NT2/D1 (cell line): ENCODE results near the gene CFD.
"Not testable (repeated sequence)": the region's sequence is repeated elsewhere in the genome, so short reads cannot be mapped to it uniquely, and the experiment has no call there.

Experiments used
- DNase-seq: peaks from one replicate; pipeline ENCODE4 v3.0.0-alpha.2; 2011; ENCODE audit warnings: low read depth, low spot score
- H3K27me3 ChIP-seq: 2 replicates; pipeline ENCODE4 v1.6.0; 2011; ENCODE audit warnings: mild to moderate bottlenecking; ENCODE audit not compliant: insufficient read length, insufficient read depth
- H3K36me3 ChIP-seq: 2 replicates; pipeline ENCODE4 v1.6.1; 2011; ENCODE audit warnings: mild to moderate bottlenecking, low read length, mixed read lengths; ENCODE audit not compliant: insufficient read depth, insufficient read length
- H3K4me1 ChIP-seq: 2 replicates; pipeline ENCODE4 v1.5.1; 2011; ENCODE audit not compliant: insufficient read depth, insufficient read length
- H3K4me3 ChIP-seq: 2 replicates; pipeline ENCODE4 v1.5.1; 2011; ENCODE audit warnings: low read depth; ENCODE audit not compliant: insufficient read length
- H3K9ac ChIP-seq: 2 replicates; pipeline ENCODE4 v1.6.0; 2011; ENCODE audit warnings: low read depth; ENCODE audit not compliant: insufficient read length
- H3K9me3 ChIP-seq: 2 replicates; pipeline ENCODE4 v1.5.1; 2011; ENCODE audit warnings: mild to moderate bottlenecking, low read length; ENCODE audit not compliant: insufficient read depth
- SUZ12 ChIP-seq: IDR thresholded peaks from 2 replicates; pipeline ENCODE4 v1.6.1; 2011; ENCODE audit not compliant: insufficient read length, insufficient read depth; ENCODE audit errors: extremely low read depth
- YY1 ChIP-seq: IDR thresholded peaks from 2 replicates; pipeline ENCODE4 v1.6.1; 2011; ENCODE audit not compliant: insufficient read length, insufficient read depth
- ZNF274 ChIP-seq: IDR thresholded peaks from 2 replicates; pipeline ENCODE4 v1.6.1; 2011; ENCODE audit warnings: mild to moderate bottlenecking, low read depth, low read length

CFD gene

GRCh38 chr19:887072-887471, 27.6 kb downstream of the CFD start:
- H3K9ac ChIP-seq = no peak overlapping the region
- H3K9me3 ChIP-seq = no peaks in the 10 kb centered on the region
- H3K4me1 ChIP-seq = peaks cover 7% of the 10 kb centered on the region
- no peak overlapping the region for H3K4me3 ChIP-seq
- H3K36me3 ChIP-seq = peaks cover 87% of the 10 kb centered on the region
- H3K27me3 ChIP-seq = no peaks in the 10 kb centered on the region
- TF ChIP-seq ZNF274 = no peak
- TF ChIP-seq SUZ12 = no peak
- TF ChIP-seq YY1 = no peak
- DNase-seq = no peak

DNA sequence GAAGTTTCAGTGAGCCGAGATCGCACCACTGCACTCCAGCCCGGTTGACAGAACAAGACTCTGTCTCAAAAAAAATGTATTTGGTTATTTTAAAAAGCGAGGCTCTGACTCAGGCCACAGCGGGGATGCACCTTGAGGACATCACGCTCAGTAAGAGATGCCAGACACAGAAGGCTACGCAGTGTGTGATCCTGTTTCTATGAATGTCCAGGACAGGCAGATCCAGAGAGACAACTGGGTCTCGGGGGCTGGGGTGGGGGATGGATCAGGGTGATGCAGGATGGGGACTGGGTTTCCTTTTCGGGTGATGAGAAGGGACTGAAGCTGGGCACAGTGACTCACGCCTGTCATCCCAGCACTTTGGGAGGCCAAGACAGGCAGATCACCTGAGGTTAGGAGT, 28.1 kb downstream of the CFD start:
- H3K36me3 ChIP-seq = peaks cover 82% of the 10 kb centered on the region
- H3K9me3 ChIP-seq = no peaks in the 10 kb centered on the region
- H3K4me3 ChIP-seq = no peak overlapping the region
- DNase-seq = no peak
- TF ChIP-seq ZNF274 (no peak), YY1 (no peak), SUZ12 (no peak)
- H3K9ac ChIP-seq = no peak overlapping the region
- no peaks in the 10 kb centered on the region for H3K27me3 ChIP-seq
- peaks cover 7% of the 10 kb centered on the region for H3K4me1 ChIP-seq

GRCh38 chr19:888581-889385, 29.3 kb downstream of the CFD start:
- TF ChIP-seq YY1 = no peak
- no peak for TF ChIP-seq SUZ12
- no peak for TF ChIP-seq ZNF274
- peak overlapping the region; percentile 64 for H3K9ac ChIP-seq
- H3K4me3 ChIP-seq = no peak overlapping the region
- peaks cover 70% of the 10 kb centered on the region for H3K36me3 ChIP-seq
- no peaks in the 10 kb centered on the region for H3K27me3 ChIP-seq
- peaks cover 7% of the 10 kb centered on the region for H3K4me1 ChIP-seq
- H3K9me3 ChIP-seq = no peaks in the 10 kb centered on the region
- no peak for DNase-seq

DNA sequence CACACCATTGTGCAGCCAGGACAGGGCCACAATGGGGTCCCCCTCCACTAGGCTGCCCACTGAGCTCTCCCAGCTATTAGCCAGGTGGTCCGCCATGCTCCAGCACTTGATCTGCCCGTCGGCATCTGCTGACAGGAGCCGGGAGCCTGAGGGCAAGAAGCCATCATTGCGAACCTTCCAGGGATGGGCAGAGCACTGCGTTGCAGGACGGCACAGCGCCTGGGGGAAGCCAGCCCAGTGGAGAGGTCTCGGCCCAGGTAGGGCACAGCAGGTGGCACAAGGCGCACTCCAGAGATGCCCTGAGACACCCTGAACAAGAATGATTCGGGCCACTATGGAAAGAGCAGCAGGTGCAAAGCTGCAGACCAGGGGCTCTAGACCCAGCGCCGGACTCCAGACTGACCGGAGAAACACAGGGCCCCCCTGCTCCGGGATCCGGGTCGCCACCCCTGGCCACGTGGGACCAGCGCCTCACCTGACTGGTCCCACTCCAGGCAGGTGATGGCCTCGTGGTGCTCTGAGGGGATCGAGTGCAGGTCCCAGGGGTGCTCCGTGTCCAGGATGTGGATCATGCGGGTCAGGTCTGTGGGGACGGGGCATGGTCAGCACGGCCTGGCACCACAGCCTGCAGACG, 30.3 kb downstream of the CFD start:
- Histone ChIP-seq H3K36me3 (peaks cover 60% of the 10 kb centered on the region), H3K4me1 (peaks cover 5% of the 10 kb centered on the region), H3K4me3 (no peak overlapping the region), H3K27me3 (no peaks in the 10 kb centered on the region), H3K9ac (no peak overlapping the region), H3K9me3 (no peaks in the 10 kb centered on the region)
- no peak for DNase-seq
- TF ChIP-seq YY1 (no peak), ZNF274 (no peak), SUZ12 (no peak)

DNA sequence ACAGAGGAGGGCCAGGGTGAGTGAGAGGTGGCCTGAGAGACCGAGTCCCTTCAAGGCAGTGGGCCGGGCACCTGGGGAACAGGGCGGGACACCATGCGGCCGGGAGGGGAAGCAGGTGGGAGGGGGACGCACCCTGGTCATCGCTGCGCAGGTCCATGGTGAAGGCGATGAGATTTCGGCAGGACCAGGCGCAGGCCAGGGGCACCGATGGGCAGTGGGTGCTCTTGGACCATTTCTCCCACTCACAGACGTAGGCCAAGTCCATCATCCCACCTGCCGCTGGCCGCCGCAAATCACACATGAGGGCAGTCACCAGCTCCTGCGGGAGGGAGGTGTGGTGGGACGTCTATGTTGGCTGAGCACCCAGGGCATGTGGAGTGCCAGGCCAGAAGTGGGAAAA, 31.4 kb downstream of the CFD start:
- Histone ChIP-seq H3K36me3 (peaks cover 50% of the 10 kb centered on the region), H3K9me3 (no peaks in the 10 kb centered on the region), H3K27me3 (no peaks in the 10 kb centered on the region), H3K4me3 (no peak overlapping the region), H3K9ac (no peak overlapping the region), H3K4me1 (peaks cover 6% of the 10 kb centered on the region)
- TF ChIP-seq ZNF274 = no peak
- no peak for TF ChIP-seq YY1
- TF ChIP-seq SUZ12 = no peak
- no peak for DNase-seq

GRCh38 chr19:891421-892200, 32.1 kb downstream of the CFD start:
- H3K4me1 ChIP-seq, H3K27me3 ChIP-seq, H3K9me3 ChIP-seq, DNase-seq: not testable (repeated sequence)
- peak overlapping the region; percentile 54 for H3K9ac ChIP-seq
- peak overlapping the region; percentile 86 for H3K4me3 ChIP-seq
- H3K36me3 ChIP-seq = peaks cover 49% of the 10 kb centered on the region

GRCh38 chr19:892243-892893, 32.9 kb downstream of the CFD start:
- Histone ChIP-seq H3K4me1 (peaks cover 6% of the 10 kb centered on the region), H3K36me3 (peaks cover 50% of the 10 kb centered on the region), H3K27me3 (no peaks in the 10 kb centered on the region), H3K4me3 (peak overlapping the region; percentile 86), H3K9me3 (no peaks in the 10 kb centered on the region), H3K9ac (peak overlapping the region; percentile 54)
- TF ChIP-seq SUZ12 (no peak), YY1 (no peak), ZNF274 (no peak)
- no peak for DNase-seq
